ENCODE measurements around the gene ANGPT4.

GRCh38 chr20:875115-875514, 41.0 kb downstream of the ANGPT4 start:
- TF ChIP-seq USF1 (IDR thresholded peaks at IDR 0.05; ENCODE audit: borderline replicate concordance, low read depth) = no peak
- TF ChIP-seq CTCF (IDR thresholded peaks at IDR 0.05) = no peak
- no peak for TF ChIP-seq EP300 (IDR thresholded peaks at IDR 0.05; ENCODE audit: borderline replicate concordance in 1 of 2, low read depth in 1 of 2, low read length in 1 of 2)
- no peak for TF ChIP-seq RFX5 (IDR thresholded peaks at IDR 0.05; ENCODE audit: low read length)
- no peak for TF ChIP-seq FOSL2 (IDR thresholded peaks at IDR 0.05; ENCODE audit: borderline replicate concordance, low read depth)
- TF ChIP-seq POLR2AphosphoS5 (IDR thresholded peaks at IDR 0.05; ENCODE audit: low read depth, low read length) = no peak
- no peak for TF ChIP-seq TEAD4 (IDR thresholded peaks at IDR 0.05; ENCODE audit: borderline replicate concordance, insufficient read depth)
- TF ChIP-seq SIN3A (IDR thresholded peaks at IDR 0.05; ENCODE audit: borderline replicate concordance, low read depth, low read length) = no peak
- TF ChIP-seq RCOR1 (IDR thresholded peaks at IDR 0.05; ENCODE audit: low read length) = no peak
